OCI-LY7 (cell line): ENCODE results near the gene SPRYD3.

Source experiments
- CTCF ChIP-seq: fragments of 200-600 bp; sonication (generic); conservative IDR thresholded peaks from 2 replicates; pipeline ENCODE4 v1.5.1; 2014; ENCODE audit warnings: mild to moderate bottlenecking, antibody characterized with exemption, low read length, moderate library complexity, mixed read lengths
- EZH2phosphoT487 ChIP-seq: fragments of 200-600 bp; sonication (generic); IDR thresholded peaks from 2 replicates; pipeline ENCODE4 v1.6.1; 2018; ENCODE audit warnings: low read depth, borderline replicate concordance, mild to moderate bottlenecking, mixed run types, antibody characterized with exemption, low read length, moderate library complexity, mixed read lengths

DNA sequence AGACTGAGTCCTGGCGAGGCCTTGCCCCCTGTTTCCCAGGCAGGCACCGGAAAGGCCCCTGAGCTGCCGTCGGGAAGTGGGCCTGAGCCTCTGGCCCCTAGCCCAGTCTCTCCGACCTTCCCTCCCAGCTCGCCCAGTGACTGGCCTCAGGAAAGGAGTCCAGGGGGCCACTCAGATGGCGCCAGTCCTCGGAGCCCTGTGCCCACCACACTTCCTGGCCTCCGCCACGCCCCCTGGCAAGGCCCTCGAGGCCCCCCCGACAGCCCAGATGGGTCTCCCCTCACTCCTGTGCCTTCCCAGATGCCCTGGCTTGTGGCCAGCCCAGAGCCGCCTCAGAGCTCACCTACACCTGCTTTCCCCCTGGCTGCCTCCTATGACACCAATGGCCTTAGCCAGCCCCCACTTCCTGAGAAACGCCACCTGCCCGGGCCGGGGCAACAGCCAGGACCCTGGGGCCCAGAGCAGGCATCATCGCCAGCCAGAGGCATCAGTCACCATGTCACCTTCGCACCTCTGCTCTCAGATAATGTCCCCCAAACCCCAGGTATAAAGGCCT lies 18.4 kb downstream of the SPRYD3 start:
- TF ChIP-seq EZH2phosphoT487 (no peak), CTCF (no peak)
